Right ventricle myocardium superior (tissue), 1 donor: ENCODE measurements around the gene MCF2. TPM values are rescaled to one million over a fixed set of nuclear protein-coding genes. Genes with fewer than 3 reads are reported as not detected.
A peak's percentile ranks its signal among the peaks of the same experiment; 100 is the strongest.

Source experiments
- ATAC-seq: fragments of 200-7000 bp; cut with Tn5 transposase; one replicate; pipeline ENCODE4 v1.9.1; 2020; ENCODE audit warnings: mild to moderate bottlenecking; ENCODE audit not compliant: poor library complexity
- DNase-seq: peaks from one replicate; pipeline ENCODE4 v3.0.0-alpha.2; 2020
- intact Hi-C: fragments of 100-400 bp; cut with DNase I; formaldehyde crosslinking; loops from one replicate; pipeline ENCODE4 v1.11.2; 2022
- total RNA-seq: library from RNA; stranded (reverse); fragmentation: NEBNext Ultra II Directional; extraction: Animal tissue kit (Norgen Biotek cat#: 25700); gene quantifications from one replicate; pipeline ENCODE4 v1.2.1, GENCODE V29; 2021
- donor health status: DM: no; HTN: yes; CAD: no; lungs with severe emphysema.

The MCF2 gene
- total RNA-seq, 1 donor from 2014 or later: 0.83 TPM

DNA sequence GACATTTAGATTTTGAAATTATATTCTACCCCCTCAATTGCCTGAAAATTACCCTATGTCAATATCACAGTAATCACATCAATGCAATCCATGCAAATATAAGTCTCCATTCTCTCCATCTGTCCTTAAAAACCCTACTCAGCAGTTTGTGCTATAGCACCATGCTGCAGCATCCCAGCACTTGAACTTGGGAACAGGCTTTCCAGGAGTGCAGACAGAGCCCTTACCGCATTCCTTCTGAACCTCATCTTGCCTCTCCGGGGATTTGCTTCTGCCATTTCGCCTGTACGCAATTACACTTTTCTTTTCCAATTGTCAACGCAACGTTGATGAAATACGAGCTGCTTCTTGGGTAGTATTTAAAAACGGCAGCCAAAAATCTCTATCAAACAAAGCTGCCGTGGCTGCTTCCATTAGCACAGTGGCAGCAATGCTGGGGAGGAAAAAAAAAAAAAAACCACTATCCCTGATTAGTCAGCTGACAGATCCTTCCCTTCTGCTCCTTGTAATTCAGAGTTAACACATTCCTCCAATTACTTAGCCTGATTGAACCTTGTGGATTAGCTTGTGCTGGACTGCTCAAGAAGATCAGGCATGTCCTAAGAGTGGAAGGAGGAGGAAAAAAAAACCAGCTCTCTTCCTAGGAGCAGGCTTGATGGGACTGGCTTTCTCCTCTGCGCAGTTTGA is 65.6 kb downstream of the MCF2 start:
- DNase-seq (no peak), ATAC-seq (no peak)
- intact Hi-C loops: no loop called here

DNA sequence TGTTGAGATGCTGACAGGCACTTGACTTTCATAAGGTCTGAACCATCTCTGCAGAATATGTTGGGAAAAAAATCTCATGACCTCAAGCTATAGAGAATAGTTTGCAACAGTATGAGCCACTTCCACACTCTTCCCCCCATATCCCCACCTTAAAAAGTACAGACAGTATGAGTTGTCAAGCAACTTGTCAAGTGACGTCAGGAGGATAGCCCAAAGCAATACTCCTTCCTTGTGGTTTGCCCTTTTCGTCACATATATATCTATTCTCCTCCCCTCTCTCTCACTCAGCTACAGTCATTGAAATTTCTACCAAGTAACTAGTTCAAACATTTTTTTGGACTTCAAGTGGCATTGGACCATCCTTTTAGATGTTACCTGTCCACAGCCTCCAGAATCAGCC is 67.7 kb downstream of the MCF2 start:
- intact Hi-C loops: no loop called here
- no peak for ATAC-seq
- DNase-seq: no peak

DNA sequence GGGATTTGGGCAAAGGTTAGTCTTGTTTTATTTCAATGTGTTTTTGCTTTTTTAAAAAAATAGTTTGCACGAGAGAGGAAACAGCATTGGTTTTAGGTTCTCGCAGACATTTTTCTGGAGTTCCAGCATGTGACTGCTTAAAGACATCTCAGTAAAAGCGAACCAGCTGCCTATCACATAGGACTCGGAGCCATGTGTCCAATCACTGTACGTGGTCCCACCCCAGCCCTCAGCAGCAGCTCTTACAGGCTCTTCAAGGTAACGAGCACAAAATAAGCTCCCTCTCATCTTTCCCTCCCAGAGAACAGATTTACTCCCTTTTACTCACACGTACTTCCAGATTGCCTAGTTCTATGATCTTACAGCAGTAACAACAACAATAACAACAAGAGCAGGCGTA is 68.7 kb downstream of the MCF2 start:
- DNase-seq: peak; percentile 35
- intact Hi-C loops: no loop called here
- no peak for ATAC-seq

DNA sequence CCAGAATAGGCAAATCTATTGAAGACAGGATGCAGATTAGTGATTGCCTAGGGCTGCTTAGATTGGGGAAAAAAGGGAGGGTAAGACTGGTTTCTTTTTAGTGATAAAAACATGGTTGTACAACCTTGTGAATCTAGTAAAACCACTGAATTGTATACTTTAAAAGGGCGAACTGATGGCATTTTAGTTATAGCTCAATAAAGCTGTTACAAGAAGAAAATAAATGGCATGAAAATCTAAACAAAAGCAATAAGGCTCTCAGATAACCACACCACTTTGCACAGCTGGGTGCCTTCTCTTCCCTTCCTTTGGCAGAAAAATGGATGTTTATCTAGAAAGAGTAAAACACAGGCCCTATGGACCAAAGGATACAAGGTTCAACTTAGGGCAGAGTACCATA is 107.9 kb downstream of the MCF2 start:
- DNase-seq (no peak), ATAC-seq (no peak)
- intact Hi-C loops: no loop called here

DNA sequence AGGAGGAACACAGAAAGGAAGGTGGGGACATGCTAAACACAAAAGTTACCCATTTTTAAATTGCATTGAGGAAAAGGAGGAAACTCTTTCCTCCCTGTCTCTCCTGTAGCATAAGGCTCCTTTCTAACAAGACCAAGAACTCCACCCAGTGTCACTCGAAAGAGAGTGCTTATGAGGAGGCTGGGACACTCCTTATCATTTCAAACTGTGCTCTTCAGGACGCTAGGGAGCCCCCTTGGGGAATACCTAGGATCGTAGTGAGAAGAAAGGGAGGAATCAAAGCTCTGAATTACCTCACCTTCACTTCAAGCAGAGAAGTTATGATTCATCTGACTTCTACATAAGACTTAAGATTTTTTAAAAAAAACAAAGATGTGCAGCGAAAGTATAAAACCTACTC is 111.9 kb downstream of the MCF2 start:
- intact Hi-C loops: no loop called here
- no peak for ATAC-seq
- no peak for DNase-seq

DNA sequence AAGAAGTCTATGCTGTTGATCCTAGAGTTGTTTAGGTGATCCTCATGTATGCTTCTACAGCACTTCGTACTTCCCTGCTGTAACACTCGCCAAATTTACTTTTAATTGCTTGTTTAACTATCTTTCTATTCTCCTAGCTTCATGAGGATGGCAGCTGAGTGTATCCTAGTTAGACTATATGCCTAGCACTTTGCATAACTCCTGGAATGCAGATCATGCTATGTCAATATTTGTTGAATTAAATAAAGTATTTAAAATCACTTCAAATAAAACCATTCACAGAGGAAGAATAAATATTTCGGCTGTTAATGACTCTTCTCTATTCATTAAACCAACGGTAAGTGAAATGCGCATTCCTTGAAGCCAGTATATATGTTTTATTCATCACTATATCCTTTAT is 122.4 kb downstream of the MCF2 start:
- intact Hi-C loops: no loop called here
- no peak for DNase-seq
- ATAC-seq: no peak

DNA sequence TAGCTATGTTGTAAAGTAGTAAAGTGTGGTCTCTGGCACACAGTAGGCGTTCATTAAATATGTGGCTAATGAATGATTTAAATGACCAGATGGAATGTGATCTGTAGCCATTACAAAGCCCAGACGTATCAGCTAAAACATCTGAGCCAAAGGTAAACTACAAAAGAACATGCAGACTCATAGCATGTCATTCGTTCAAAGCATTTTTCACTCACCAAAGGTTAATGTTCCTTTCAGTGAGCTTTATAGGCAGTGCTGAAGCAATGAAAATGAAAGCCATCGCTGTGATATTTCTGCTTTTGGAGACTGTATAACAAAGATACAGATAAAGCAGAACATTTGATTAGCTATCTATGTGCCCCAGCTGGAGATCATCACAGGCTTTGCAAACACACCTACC is 126.9 kb downstream of the MCF2 start:
- intact Hi-C loops: no loop called here
- ATAC-seq: no peak

DNA sequence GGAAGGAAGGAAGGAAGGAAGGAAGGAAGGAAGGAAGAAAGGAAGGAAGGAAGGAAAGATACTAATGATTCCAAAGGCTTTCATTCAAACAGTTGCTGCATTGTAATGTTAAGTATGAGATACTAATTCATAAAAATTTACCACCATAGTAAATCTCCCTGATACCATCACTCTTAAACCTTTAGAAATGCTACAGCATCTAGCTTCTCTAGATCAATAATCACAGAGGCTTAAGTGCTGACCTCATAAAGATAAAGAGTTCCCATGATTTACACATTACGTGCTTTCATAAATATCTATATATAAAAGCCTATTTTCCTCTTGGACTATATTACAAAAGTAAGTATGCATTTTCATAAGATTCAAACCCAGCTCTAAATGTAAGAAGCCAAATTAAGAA is 141.0 kb downstream of the MCF2 start:
- no peak for ATAC-seq
- intact Hi-C loops: no loop called here
- DNase-seq: no peak

More for the DNA sequence above, 126.9 kb downstream of the MCF2 start:
- no peak for DNase-seq

DNA sequence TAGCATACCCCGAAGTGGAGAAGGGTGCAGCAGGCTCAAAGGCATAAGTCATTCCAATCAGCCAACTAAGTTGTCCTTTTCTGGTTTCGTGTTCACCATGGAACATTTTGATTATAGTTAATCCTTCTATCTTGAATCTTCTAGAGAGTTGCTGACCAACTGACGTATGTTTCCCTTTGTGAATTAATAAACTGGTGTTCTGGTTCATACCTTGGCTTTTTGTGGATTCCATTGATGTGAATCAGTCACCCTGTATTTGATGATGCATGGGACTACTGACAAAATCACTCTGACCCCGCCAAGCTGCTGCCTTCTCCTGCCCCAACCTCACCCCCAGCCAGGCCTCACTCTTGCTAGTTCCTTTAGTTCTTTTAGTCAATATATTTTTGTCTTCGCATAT is 144.7 kb downstream of the MCF2 start:
- DNase-seq (no peak), ATAC-seq (no peak)
- intact Hi-C loops: loop anchor here (5.0 kb wide), 1 partner anchor 786 kb away; no protein-coding TSS in a partner anchor

DNA sequence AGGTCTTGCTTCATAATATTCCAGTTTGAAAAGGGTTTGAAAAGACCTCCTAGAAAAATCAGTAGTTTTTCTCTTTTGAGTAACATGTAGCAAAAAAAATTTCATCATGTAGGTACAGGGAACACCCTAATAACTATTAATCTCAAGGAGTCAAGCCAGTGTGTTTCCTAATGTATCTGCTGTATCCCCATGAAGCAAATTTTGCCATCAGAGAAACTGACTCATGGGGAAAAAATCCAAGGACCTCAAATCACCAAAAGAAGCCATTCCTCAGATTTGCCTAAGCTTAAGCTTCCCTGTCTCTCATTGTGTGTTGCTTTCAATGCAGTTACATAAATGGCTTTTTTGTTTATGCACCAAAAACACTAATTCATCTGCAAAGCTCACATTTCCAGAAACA is 147.7 kb downstream of the MCF2 start:
- intact Hi-C loops: loop anchor here (5.0 kb wide), 1 partner anchor 783 kb away; no protein-coding TSS in a partner anchor
- ATAC-seq (no peak), DNase-seq (no peak)

DNA sequence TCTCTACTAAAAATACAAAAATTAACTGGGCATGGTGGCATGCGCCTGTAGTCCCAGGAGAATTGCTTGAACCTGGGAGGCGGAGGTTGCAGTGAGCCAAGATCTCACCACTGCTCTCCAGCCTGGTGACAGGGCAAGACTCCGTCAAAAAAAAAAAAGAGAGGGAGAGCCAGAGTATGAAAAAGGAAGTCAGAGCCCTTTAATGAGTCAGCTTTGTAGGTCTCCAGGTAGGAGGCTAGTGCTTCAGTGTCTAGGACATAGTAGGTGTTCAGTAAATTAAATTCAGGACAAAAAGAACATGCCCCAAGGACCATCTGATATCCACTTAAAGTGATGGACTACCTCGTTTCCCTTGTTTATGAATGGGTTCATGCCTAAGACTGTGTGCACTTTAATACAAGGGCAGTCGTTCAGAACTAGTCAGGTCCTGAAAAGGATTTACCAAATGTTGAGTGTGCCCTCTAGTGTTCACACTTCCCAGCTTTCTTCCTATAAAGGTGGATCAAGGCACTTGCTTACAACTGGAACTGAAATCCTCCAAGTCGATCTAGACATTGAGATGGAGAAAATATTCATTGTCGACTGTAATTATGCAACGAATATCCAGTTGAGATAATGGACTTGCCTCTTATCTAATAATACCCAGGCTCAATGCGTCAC is 148.5 kb downstream of the MCF2 start:
- intact Hi-C loops: loop anchor here (5.0 kb wide), 1 partner anchor 782 kb away; no protein-coding TSS in a partner anchor
- DNase-seq (no peak), ATAC-seq (peak; percentile 45)

DNA sequence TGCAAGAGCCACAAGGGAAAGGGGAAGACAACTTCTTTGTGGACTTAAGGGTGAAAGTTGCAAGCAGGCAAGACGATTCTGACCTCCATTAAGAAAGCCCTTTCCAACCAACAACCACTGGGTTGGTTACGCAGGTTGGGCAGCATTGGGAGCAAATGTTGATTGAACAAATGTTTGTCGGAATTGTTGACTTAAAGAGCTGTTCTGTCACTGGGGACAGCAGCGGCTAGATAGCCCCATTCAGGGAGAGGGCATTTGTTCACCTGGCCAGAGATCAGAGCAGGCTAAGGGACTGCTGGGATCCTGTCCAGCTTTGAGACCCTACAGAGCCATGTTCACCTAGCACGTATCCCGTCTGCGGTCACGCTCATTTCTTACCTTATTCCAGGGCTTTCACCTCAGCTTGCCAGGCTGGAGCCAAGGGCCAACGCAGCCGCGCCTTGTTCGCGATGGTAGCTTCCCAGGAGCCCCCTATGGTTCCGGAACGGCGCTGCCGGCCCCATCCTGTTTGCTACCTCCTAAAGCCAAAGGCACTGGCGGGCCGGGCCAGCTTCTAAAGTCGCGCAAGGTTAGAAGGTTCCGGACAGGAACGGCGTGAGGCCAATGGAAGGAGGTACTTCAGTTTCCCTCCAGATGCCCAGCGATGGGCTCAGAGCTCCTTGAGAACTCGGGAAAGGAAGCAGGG is 152.8 kb downstream of the MCF2 start:
- intact Hi-C loops: no loop called here
- ATAC-seq (no peak), DNase-seq (peak; percentile 22)

DNA sequence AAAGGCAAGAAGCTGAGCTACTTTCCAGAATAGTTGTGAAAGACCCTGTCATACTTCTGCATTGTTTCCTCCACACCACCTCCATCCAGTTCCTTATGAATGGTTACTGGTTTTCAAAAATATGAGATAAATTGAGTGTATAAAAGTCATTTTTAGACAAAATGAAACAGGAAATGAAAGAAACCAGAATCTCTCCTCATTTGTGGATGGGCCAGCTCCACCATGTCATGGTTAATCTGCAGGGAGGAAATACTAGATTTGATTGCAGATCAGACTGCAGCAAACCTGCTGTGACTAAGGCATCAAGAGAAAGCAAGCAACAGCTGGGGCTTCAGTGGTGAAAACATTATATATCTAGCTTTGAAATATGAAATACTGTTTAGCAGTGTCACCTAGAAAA is 153.6 kb downstream of the MCF2 start:
- intact Hi-C loops: no loop called here
- DNase-seq (no peak), ATAC-seq (no peak)

DNA sequence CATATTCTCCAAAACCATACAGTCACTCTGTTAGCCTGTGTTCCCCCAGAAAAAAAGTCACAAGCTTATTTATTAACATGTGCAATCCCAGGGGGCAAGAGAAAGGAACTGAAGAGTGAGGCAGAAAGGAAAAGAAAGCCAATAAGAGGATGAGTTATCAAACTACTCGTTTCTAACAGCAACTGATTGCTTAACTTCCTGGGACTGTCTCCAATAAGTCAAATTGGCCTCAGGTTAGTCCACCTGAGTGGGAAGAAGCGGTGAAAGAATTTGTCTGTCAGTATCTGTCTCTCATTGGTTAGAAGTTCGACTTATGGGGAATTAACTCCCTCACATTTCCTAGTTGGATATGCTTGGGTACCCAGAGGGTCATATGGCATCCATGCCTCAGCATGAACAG is 163.4 kb downstream of the MCF2 start:
- ATAC-seq (no peak), DNase-seq (no peak)
- intact Hi-C loops: no loop called here

DNA sequence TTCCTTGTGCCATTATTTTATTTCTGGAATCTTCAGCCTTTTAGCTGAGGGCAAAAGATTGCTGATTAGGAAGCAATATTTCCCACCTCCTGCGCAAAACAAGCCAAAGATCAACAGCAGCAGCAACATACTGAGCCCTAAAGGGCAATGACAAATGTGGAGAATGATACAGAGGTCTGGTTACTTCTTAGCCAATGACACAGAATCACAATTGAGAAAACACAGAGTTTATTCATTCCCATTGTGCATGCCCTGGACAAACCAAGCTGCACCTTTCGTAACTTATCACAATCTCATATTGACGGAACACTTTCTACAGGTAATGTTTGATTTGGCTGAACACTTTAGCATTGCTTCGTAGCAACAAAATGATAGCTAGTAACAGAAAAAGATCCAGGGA is 164.0 kb downstream of the MCF2 start:
- DNase-seq (no peak), ATAC-seq (no peak)
- intact Hi-C loops: no loop called here

DNA sequence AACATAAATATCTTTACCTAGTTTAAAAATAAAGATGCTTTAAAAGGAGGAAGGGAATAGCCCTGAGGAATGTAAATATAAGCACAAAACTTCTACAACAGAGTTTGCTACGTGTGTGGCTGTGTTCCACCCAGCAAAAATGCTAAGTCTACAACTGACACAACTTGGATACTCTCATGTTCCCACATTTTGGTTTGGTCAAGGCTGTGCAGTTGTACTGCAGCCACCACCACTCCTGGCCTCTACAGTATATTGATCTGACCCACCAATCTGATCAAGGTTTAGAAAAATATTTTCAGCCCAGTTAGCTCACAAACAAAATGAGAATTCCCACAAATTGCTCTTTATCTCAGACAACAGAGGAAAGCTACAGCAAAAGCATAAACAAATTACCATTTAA is 165.3 kb downstream of the MCF2 start:
- intact Hi-C loops: no loop called here
- ATAC-seq (no peak), DNase-seq (no peak)

DNA sequence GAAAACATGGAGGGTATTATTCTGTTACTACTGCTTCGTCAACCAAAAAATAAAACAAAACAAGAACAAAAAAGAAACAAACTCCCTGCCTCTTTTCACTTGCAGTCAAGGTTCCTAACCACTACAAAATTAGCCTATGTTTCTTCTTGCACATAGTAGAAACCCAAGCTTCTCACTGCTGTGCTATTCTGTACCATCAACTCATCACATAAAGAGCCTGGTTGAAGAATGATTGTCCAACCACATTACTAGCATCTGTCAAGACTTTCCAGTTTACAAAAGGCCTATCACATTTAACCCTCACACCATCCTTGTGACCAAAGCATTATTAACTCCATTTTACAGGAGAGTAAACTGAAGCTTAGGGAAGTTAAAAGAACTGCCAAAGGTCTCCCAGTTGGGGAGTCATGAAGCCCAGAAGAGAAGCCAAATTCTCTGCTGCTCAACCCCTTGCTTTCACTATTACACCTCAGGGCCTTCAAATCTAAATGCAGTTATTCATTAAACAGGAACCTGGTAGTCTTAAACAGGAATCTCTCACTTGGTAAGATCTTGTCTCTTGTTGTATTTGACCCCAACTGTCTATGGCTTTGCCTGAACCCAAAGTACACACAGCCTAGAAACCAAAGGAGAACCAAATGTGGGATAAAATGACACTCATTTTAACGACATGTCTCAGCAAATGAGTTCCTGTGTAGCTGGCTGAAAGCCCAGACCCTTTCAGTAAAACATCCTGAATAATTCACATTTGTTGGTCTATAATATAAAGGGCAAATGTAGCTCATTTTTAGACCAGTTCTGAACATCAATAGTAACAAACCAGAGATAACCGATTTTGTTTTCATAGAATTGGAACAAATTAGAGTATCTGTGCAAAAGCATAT is 168.8 kb downstream of the MCF2 start:
- ATAC-seq (no peak), DNase-seq (no peak)
- intact Hi-C loops: no loop called here

DNA sequence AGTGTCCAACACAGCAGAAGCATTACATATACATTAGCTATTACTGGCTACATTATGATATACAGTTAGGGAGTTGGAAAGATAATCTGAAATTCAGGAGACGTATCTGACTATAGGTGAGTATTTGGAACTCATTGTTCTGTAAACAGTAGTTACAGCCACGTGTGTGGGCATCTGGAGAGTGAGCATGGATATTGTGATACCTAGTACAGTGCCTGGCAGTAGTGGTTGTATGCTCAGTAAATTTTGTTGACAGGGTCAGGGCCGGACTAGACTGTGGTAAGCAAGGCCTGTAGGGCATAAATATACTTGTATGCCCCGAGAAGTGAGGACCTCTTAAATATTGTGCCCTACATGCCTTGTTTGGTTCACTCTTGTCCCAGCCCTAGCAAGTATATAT is 174.5 kb downstream of the MCF2 start:
- DNase-seq: no peak
- intact Hi-C loops: no loop called here

DNA sequence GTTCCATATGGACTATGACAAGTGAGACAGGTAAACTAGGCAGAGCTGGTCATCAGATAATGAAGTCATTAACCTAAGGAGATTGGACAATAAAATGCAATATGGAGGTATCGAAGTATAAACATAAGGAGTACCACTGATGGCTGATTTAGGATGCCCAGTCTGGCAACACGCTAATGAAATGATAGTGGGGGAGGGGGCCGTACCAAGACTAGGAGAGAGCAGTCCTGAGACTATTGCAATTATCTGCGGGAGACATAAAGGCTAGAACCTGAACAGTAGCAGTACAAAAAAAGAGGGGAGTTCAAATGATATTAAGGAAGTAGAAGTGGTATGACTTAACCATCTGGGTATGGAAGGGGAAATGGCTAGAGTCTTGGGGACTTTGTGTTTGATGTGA is 175.1 kb downstream of the MCF2 start:
- ATAC-seq: no peak
- no peak for DNase-seq
- intact Hi-C loops: no loop called here

More for the DNA sequence above, 174.5 kb downstream of the MCF2 start:
- no peak for ATAC-seq
